H1 (cell line): Measurements from ENCODE around the gene AHDC1. TPM values are rescaled to one million over a fixed set of nuclear protein-coding genes. Genes with fewer than 3 reads are reported as not detected.

Source experiments
- EGR1 ChIP-seq: IDR thresholded peaks from 2 replicates; pipeline ENCODE4 v1.6.1; 2011; ENCODE audit warnings: low read depth, low read length, borderline replicate concordance
- TCF12 ChIP-seq: IDR thresholded peaks from 2 replicates; pipeline ENCODE4 v1.6.1; 2011; ENCODE audit warnings: low read depth, mild to moderate bottlenecking, low read length
- ZNF274 ChIP-seq: IDR thresholded peaks from 2 replicates; pipeline ENCODE4 v1.7.0; 2012; ENCODE audit warnings: low read length, borderline replicate concordance; ENCODE audit errors: extremely low read depth
- polyA plus RNA-seq, 7 experiments: library from polyadenylated mRNA; depleted of rRNA in 3 of 7; stranded (reverse) in 5 of 7; unstranded in 2 of 7; fragments of >200 nt in 5 of 7; fragments of 200-250 nt in 2 of 7; gene quantifications; 1 replicate in 5 of 7; 2 replicates in 1 of 7; 4 replicates in 1 of 7; pipeline versions ENCODE4 v1.2.1 to v1.2.3, GENCODE V29; 2011 to 2013; ENCODE audit warnings: missing spikeins in 2 of 7, mixed read lengths in 2 of 7
- total RNA-seq: library from RNA; stranded (reverse); fragmentation: NEBNext Ultra II Directional; extraction: Animal tissue kit (Norgen Biotek cat#: 25700); gene quantifications from 2 replicates; pipeline ENCODE4 v1.2.1, GENCODE V29; 2021
- TF ChIP-seq, protein P1 (sequence below): IDR thresholded peaks from 2 replicates; pipeline ENCODE4 v1.6.1; 2012; ENCODE audit warnings: low read length, inconsistent platforms
- TF ChIP-seq, protein P2 (sequence below): IDR thresholded peaks from 2 replicates; pipeline ENCODE4 v1.6.1; 2012; ENCODE audit warnings: inconsistent platforms

The AHDC1 gene
- total and polyA plus RNA-seq, 2 of the 8 experiments (the other 6 are each of a cell fraction or from before 2014, with no cell fraction given) = 4.4 to 35.1 TPM

DNA sequence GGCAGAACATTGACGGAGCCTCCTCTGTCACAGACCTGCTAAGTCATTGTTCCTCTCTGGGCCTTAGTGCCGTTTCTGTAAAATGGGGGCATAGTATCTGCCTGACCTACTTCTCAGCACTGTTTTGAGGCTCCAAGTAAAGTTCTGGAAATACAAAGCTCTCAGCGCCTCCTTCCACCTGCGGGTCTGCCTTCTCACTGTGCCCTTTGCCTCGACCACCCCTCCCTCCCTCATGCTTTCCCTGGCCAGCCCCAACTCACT is 98.6 kb downstream of the AHDC1 start (continued):
- TF ChIP-seq, protein P1, sequence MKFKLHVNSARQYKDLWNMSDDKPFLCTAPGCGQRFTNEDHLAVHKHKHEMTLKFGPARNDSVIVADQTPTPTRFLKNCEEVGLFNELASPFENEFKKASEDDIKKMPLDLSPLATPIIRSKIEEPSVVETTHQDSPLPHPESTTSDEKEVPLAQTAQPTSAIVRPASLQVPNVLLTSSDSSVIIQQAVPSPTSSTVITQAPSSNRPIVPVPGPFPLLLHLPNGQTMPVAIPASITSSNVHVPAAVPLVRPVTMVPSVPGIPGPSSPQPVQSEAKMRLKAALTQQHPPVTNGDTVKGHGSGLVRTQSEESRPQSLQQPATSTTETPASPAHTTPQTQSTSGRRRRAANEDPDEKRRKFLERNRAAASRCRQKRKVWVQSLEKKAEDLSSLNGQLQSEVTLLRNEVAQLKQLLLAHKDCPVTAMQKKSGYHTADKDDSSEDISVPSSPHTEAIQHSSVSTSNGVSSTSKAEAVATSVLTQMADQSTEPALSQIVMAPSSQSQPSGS = no peak
- TF ChIP-seq, protein P2, sequence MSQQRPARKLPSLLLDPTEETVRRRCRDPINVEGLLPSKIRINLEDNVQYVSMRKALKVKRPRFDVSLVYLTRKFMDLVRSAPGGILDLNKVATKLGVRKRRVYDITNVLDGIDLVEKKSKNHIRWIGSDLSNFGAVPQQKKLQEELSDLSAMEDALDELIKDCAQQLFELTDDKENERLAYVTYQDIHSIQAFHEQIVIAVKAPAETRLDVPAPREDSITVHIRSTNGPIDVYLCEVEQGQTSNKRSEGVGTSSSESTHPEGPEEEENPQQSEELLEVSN = no peak
- TF ChIP-seq TCF12 = no peak
- TF ChIP-seq EGR1 = no peak
- no peak for TF ChIP-seq ZNF274
